Panc1 (cell line): Measurements from ENCODE around the gene TEDC2. TPM values are rescaled to one million over a fixed set of nuclear protein-coding genes. Genes with fewer than 3 reads are reported as not detected.

Experiments
- ATAC-seq: fragments of 200-7000 bp; cut with Tn5 transposase; 2 replicates; pipeline ENCODE4 v1.9.1; 2020; ENCODE audit warnings: mild to moderate bottlenecking, moderate library complexity
- BruUV-seq: library from RNA; stranded (reverse); fragments of 400-500 nt; replicated peaks from 2 replicates; lab custom pipeline; 2021; lab: Mats Ljungman, UMichigan
- CTCF ChIA-PET: fragments of 300-600 bp; sonication (Branson Sonifier 250); formaldehyde crosslinking; loops from one replicate; lab custom pipeline; 2022; ENCODE audit warnings: antibody characterized with exemption; lab: Charles Lee
- POLR2A ChIA-PET: fragments of 300-600 bp; sonication (Branson Sonifier 250); formaldehyde crosslinking; loops from one replicate; lab custom pipeline; 2022; ENCODE audit warnings: antibody characterized with exemption; lab: Charles Lee
- DNase-seq: peaks from one replicate; pipeline ENCODE4 v3.0.0-alpha.2; 2010; ENCODE audit warnings: low read depth, low spot score
- H3K27ac ChIP-seq: 2 replicates; pipeline ENCODE4 v1.5.1; 2011; ENCODE audit warnings: mild to moderate bottlenecking, low read length, inconsistent platforms
- H3K27me3 ChIP-seq: fragments of 200-500 bp; sonication (Bioruptor generic); 2 replicates; pipeline ENCODE4 v1.6.0; 2014; ENCODE audit warnings: low read length, inconsistent platforms; ENCODE audit not compliant: control insufficient read depth, insufficient read depth
- H3K36me3 ChIP-seq: fragments of 200-500 bp; sonication (Bioruptor generic); 2 replicates; pipeline ENCODE4 v1.5.1; 2014; ENCODE audit warnings: inconsistent platforms, mild to moderate bottlenecking, low read length, moderate library complexity; ENCODE audit not compliant: control insufficient read depth, insufficient read depth
- H3K4me1 ChIP-seq: 2 replicates; pipeline ENCODE4 v1.5.1; 2011; ENCODE audit warnings: inconsistent platforms, mild to moderate bottlenecking, low read length, moderate library complexity; ENCODE audit not compliant: control insufficient read depth, insufficient read depth
- H3K4me3 ChIP-seq, 2 experiments: 2 replicates each; pipeline ENCODE4 v1.5.1; 2011 to 2012; ENCODE audit warnings: low read depth in 2 of 2, low read length in 2 of 2, mild to moderate bottlenecking in 2 of 2, inconsistent platforms in 1 of 2, moderate library complexity in 1 of 2
- H3K9me3 ChIP-seq: fragments of 200-500 bp; sonication (Bioruptor generic); 2 replicates; pipeline ENCODE4 v1.5.1; 2014; ENCODE audit warnings: low read depth, mild to moderate bottlenecking, inconsistent platforms, low read length, moderate library complexity; ENCODE audit not compliant: control insufficient read depth, insufficient read depth
- POLR2AphosphoS5 ChIP-seq: IDR thresholded peaks from 2 replicates; pipeline ENCODE4 v1.6.1; 2012; ENCODE audit warnings: mild to moderate bottlenecking, low read depth, low read length, moderate library complexity
- SIN3A ChIP-seq: IDR thresholded peaks from 2 replicates; pipeline ENCODE4 v1.6.1; 2012; ENCODE audit warnings: low read depth, mild to moderate bottlenecking, low read length, moderate library complexity, borderline replicate concordance; ENCODE audit not compliant: insufficient read depth
- TCF7L2 ChIP-seq: IDR thresholded peaks from 2 replicates; pipeline ENCODE4 v1.6.1; 2011; ENCODE audit warnings: mild to moderate bottlenecking, low read depth, low read length, inconsistent platforms
- in situ Hi-C: cut with HindIII; loops from 2 replicates; pipeline ENCODE4 v1.10.0; 2016; ENCODE audit warnings: low sequenced_read_pairs, low pct_unique_long_range_greater_than_20kb
- intact Hi-C: fragments of 100-400 bp; cut with micrococcal nuclease; formaldehyde crosslinking; loops from one replicate; pipeline ENCODE4 v1.10.0; 2022; ENCODE audit not compliant: unreplicated experiment
- total RNA-seq: library from RNA; stranded (reverse); gene quantifications from one replicate; pipeline ENCODE4 v1.2.1, GENCODE V29; 2021; ENCODE audit not compliant: unreplicated experiment
- TF ChIP-seq, protein P1 (sequence below): fragments of 450-650 bp; IDR thresholded peaks from 2 replicates; pipeline ENCODE4 v1.5.1; 2017; ENCODE audit warnings: mild to moderate bottlenecking
- TF ChIP-seq, protein P2 (sequence below), 2 experiments: IDR thresholded peaks; 2 replicates each; pipeline ENCODE4 v1.6.1; 2011 to 2012; ENCODE audit warnings: low read depth in 2 of 2, control low read depth in 1 of 2, low read length in 1 of 2, mild to moderate bottlenecking in 1 of 2, moderate library complexity in 1 of 2; ENCODE audit not compliant: insufficient read depth in 1 of 2

TEDC2 gene
- total RNA-seq, 1 experiment from 2014 or later, result 25.0 TPM

DNA sequence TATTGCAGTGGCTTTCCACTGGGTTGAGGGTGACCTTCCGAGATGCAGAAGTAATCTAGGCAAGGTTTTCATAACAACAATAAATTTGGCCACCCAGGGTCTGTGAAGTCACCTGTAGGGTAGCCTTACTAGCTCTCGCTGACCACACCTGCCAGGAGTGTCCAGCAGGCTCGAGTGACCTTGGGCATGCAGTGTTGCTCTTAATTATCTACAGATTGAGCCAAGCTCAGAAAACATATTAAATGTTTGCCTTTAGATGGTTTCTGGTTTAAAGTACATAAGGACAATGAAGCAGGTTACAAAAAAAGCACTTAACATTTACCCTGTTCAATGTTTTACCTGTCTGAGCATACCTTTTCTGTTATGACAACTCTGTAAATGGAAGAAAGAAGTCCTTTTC is 16.8 kb downstream of the TEDC2 start:
- intact Hi-C loops, result no loop called here
- no TSS peak for BruUV-seq
- POLR2A ChIA-PET, result interaction anchor here (1.1 kb wide), 1 partner anchor 8 kb away, joined by 3 read pairs; no protein-coding TSS in a partner anchor

DNA sequence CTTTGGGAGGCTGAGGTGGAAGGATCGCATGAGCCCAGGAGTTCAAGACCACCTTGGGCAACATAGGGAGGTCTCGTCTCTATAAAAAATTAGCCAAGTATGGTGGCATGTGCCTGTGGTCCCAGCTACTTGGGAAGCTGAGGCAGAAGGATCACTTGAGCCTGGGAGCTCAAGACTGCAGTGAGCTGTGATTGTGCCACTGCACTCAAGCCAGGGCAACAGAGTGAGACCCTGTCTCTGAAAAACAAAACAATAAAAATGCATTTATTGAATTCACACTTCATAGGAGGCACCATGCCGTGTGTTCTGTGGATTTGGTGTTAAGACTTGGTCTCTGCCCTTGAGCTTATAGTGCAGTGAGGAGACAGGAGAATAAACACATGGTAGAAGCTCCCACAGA is 17.4 kb downstream of the TEDC2 start:
- H3K4me1 ChIP-seq, result peaks cover 23% of the 10 kb centered on the region
- TF ChIP-seq SIN3A (no peak), TCF7L2 (no peak), POLR2AphosphoS5 (no peak)
- TF ChIP-seq, protein P1, sequence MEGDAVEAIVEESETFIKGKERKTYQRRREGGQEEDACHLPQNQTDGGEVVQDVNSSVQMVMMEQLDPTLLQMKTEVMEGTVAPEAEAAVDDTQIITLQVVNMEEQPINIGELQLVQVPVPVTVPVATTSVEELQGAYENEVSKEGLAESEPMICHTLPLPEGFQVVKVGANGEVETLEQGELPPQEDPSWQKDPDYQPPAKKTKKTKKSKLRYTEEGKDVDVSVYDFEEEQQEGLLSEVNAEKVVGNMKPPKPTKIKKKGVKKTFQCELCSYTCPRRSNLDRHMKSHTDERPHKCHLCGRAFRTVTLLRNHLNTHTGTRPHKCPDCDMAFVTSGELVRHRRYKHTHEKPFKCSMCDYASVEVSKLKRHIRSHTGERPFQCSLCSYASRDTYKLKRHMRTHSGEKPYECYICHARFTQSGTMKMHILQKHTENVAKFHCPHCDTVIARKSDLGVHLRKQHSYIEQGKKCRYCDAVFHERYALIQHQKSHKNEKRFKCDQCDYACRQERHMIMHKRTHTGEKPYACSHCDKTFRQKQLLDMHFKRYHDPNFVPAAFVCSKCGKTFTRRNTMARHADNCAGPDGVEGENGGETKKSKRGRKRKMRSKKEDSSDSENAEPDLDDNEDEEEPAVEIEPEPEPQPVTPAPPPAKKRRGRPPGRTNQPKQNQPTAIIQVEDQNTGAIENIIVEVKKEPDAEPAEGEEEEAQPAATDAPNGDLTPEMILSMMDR, result no peak
- TF ChIP-seq, protein P2, sequence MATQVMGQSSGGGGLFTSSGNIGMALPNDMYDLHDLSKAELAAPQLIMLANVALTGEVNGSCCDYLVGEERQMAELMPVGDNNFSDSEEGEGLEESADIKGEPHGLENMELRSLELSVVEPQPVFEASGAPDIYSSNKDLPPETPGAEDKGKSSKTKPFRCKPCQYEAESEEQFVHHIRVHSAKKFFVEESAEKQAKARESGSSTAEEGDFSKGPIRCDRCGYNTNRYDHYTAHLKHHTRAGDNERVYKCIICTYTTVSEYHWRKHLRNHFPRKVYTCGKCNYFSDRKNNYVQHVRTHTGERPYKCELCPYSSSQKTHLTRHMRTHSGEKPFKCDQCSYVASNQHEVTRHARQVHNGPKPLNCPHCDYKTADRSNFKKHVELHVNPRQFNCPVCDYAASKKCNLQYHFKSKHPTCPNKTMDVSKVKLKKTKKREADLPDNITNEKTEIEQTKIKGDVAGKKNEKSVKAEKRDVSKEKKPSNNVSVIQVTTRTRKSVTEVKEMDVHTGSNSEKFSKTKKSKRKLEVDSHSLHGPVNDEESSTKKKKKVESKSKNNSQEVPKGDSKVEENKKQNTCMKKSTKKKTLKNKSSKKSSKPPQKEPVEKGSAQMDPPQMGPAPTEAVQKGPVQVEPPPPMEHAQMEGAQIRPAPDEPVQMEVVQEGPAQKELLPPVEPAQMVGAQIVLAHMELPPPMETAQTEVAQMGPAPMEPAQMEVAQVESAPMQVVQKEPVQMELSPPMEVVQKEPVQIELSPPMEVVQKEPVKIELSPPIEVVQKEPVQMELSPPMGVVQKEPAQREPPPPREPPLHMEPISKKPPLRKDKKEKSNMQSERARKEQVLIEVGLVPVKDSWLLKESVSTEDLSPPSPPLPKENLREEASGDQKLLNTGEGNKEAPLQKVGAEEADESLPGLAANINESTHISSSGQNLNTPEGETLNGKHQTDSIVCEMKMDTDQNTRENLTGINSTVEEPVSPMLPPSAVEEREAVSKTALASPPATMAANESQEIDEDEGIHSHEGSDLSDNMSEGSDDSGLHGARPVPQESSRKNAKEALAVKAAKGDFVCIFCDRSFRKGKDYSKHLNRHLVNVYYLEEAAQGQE (IDR thresholded peaks at IDR 0.05; ENCODE audit: insufficient read depth in 1 of 2, low read depth in 2 of 2, low read length in 1 of 2), result no peak
- no peak for DNase-seq
- ChIA-PET CTCF (interaction anchor here (0.6 kb wide), 1 partner anchor 49 kb away, joined by 3 read pairs; no protein-coding TSS in a partner anchor), POLR2A (interaction anchor here (0.5 to 1.1 kb wide), 2 partner anchors 9 to 27 kb away, joined by 3 read pairs; no protein-coding TSS in a partner anchor)
- intact Hi-C loops (no loop called here), in situ Hi-C loops (no loop called here)
- no peak overlapping the region for H3K4me3 ChIP-seq
- H3K27me3 ChIP-seq, result no peaks in the 10 kb centered on the region
- no peak for ATAC-seq
- H3K9me3 ChIP-seq, result no peaks in the 10 kb centered on the region
- no TSS peak for BruUV-seq
- no peaks in the 10 kb centered on the region; the same call in 1 of the 2 replicates for H3K36me3 ChIP-seq
- H3K27ac ChIP-seq, result no peak overlapping the region

More for the DNA sequence above, 16.8 kb downstream of the TEDC2 start:
- in situ Hi-C loops, result no loop called here
- Histone ChIP-seq H3K27me3 (no peaks in the 10 kb centered on the region), H3K9me3 (no peaks in the 10 kb centered on the region), H3K4me3 (no peak overlapping the region), H3K36me3 (no peaks in the 10 kb centered on the region; the same call in 1 of the 2 replicates), H3K27ac (no peak overlapping the region), H3K4me1 (peaks cover 29% of the 10 kb centered on the region)
- CTCF ChIA-PET, result no interaction called here
- TF ChIP-seq TCF7L2 (no peak), SIN3A (no peak), POLR2AphosphoS5 (no peak)
- TF ChIP-seq, protein P1, result no peak
- TF ChIP-seq, protein P2 (IDR thresholded peaks at IDR 0.05; ENCODE audit: insufficient read depth in 1 of 2, low read depth in 2 of 2, low read length in 1 of 2), result no peak
- DNase-seq, result no peak
- ATAC-seq, result no peak
